Cardiac fibroblast (primary cell): Measurements from ENCODE around the gene TTLL5.
"Not testable (repeated sequence)": the region's sequence is repeated elsewhere in the genome, so short reads cannot be mapped to it uniquely, and the experiment has no call there.

Experiments
- DNase-seq, 2 donors: peaks; one replicate each; pipeline versions ENCODE4 v3.0.0 to v3.0.0-alpha.2; 2010; ENCODE audit warnings: low read depth in 2 of 2
- H3K4me3 ChIP-seq, 2 donors: replicated peaks in 1 of 2; 1 replicate in 1 of 2; 2 replicates in 1 of 2; pipeline ENCODE4 v1.5.1; 2011; ENCODE audit warnings: low read depth in 2 of 2, low read length in 2 of 2, mild to moderate bottlenecking in 2 of 2, moderate library complexity in 1 of 2
- CTCF ChIP-seq: IDR thresholded peaks from one replicate; pipeline ENCODE4 v1.5.1; 2011; ENCODE audit warnings: low read depth, mild to moderate bottlenecking, low read length, inconsistent platforms

Gene TTLL5

DNA sequence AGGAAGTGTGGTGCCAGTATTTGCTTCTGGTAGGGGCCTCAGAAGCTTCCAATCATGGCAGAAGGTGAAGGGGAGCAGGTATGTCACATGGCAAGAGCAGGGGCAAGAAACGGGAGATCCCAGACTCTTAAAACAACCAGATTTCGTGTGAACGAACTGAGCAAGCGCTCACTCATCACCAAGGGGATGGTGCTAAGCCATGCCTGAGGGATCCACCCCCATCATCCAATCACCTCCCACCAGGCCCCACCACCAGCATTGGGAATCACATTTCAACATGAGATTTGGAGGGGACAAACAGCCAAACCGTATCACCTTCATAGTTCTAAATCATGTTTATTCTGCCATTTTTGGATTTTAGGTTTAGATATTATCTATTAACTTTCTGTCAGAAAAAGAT is 179.9 kb downstream of the TTLL5 start:
- DNase-seq, result no peak
- H3K4me3 ChIP-seq, result no peak overlapping the region
- no peak for TF ChIP-seq CTCF

GRCh38 chr14:75842551-75842950 is 181.5 kb downstream of the TTLL5 start:
- TF ChIP-seq CTCF, result no peak
- no peak for DNase-seq
- H3K4me3 ChIP-seq, result no peak overlapping the region

- TF ChIP-seq CTCF, result no peak
- no peak overlapping the region for H3K4me3 ChIP-seq
- DNase-seq, result no peak
Measured at GRCh38 chr14:75844486-75844885, 183.4 kb downstream of the TTLL5 start.

- no peak for TF ChIP-seq CTCF
- peak in 1 of 2 donors; percentile 48 for DNase-seq
- no peak overlapping the region for H3K4me3 ChIP-seq
Measured at GRCh38 chr14:75845136-75845804, 184.2 kb downstream of the TTLL5 start.

DNA sequence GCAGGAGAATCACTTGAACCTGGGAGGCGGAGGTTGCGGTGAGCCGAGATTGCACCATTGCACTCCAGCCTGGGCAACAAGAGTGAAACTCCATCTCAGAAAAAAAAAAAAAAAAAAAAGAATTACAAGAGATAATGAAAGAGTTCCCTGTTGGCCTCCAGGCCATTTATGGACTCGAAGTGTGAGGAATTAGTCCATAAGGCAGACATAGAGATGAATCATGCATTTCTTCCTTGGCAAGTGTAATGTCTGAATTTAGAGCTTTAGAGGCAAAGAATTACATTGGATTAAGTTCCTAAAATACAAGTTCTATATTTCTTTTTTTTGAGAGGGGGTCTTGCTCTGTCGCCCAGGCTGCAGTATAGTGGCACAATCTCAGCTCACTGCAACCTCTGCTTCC is 185.6 kb downstream of the TTLL5 start:
- not testable (repeated sequence) for H3K4me3 ChIP-seq
- DNase-seq, result peak; percentile 52 to 55

GRCh38 chr14:75847584-75847983 is 186.5 kb downstream of the TTLL5 start:
- no peak overlapping the region for H3K4me3 ChIP-seq
- TF ChIP-seq CTCF, result no peak
- no peak for DNase-seq

DNA sequence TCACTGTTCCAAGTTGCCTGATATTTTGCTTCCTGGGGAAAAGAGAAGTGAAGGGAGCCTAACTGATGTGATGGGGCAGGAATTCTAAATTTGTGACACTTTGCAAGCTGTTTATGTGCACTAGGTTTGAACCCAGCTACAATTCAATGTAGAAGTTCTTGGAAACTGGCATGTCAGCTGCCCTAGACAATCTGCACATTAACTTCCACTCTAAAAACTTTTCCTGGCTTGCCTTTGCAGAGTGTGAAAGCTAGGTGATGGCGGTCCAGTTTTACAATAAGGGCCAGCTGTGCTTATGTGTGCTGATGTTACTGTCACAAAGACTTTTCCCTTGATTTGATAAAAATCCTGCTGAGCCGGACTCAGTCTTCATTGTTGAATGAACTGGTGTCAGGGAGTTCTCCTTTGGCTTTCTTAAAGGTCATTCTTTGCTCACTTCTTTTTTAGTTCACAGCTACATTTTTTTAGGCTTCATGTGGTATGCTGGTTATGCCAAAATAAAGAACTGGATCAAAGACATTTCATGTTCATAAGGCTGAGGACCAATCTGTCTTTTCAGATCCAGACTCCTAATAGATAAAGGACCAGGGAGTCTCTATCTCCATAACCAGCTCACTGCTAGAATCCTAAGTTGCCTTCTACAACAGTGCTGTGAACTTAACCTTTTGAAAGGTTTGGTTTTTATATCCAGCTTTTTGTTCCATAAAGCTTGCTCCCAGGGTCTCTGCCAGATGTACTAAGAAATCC is 187.3 kb downstream of the TTLL5 start:
- no peak for TF ChIP-seq CTCF
- no peak overlapping the region for H3K4me3 ChIP-seq
- no peak for DNase-seq
